Astrocyte of the spinal cord (primary cell): ENCODE measurements around the gene SNTB2.

Source experiments
- DNase-seq: peaks from one replicate; pipeline ENCODE4 v3.0.0; 2011; ENCODE audit warnings: low read depth, low spot score
- H3K4me3 ChIP-seq: 2 replicates; pipeline ENCODE4 v1.5.1; 2011; ENCODE audit warnings: low read depth, mild to moderate bottlenecking, low read length, moderate library complexity
- CTCF ChIP-seq: IDR thresholded peaks from 2 replicates; pipeline ENCODE4 v1.5.1; 2012; ENCODE audit warnings: low read depth, mild to moderate bottlenecking, low read length, inconsistent platforms
- in situ Hi-C: cut with HindIII; loops from 2 replicates; pipeline ENCODE4 v1.10.0; 2017; ENCODE audit warnings: low sequenced_read_pairs

Gene SNTB2

GRCh38 chr16:69150146-69150865 is 36.7 kb upstream of the SNTB2 start:
- peak; percentile 71 for TF ChIP-seq CTCF
- no peak overlapping the region for H3K4me3 ChIP-seq
- DNase-seq: peak; percentile 80
- in situ Hi-C loops: no loop called here

- in situ Hi-C loops: no loop called here
- H3K4me3 ChIP-seq: no peak overlapping the region
- TF ChIP-seq CTCF: no peak
- no peak for DNase-seq
Observed at GRCh38 chr16:69157196-69157595, 29.8 kb upstream of the SNTB2 start.

GRCh38 chr16:69160192-69160591 is 26.8 kb upstream of the SNTB2 start:
- in situ Hi-C loops: no loop called here
- DNase-seq: no peak
- TF ChIP-seq CTCF: no peak
- no peak overlapping the region for H3K4me3 ChIP-seq

- no peak overlapping the region for H3K4me3 ChIP-seq
- no peak for TF ChIP-seq CTCF
- DNase-seq: no peak
- in situ Hi-C loops: no loop called here
Observed at GRCh38 chr16:69165584-69165983, 21.4 kb upstream of the SNTB2 start.

- TF ChIP-seq CTCF: no peak
- DNase-seq: peak; percentile 95
- no peak overlapping the region for H3K4me3 ChIP-seq
- in situ Hi-C loops: no loop called here
Observed at GRCh38 chr16:69166221-69166833, 20.6 kb upstream of the SNTB2 start.

- no peak for TF ChIP-seq CTCF
- peak; percentile 59 for DNase-seq
- H3K4me3 ChIP-seq: no peak overlapping the region
- in situ Hi-C loops: no loop called here
Observed at GRCh38 chr16:69166946-69167930, 19.7 kb upstream of the SNTB2 start.
